Hindlimb muscle (tissue), 1 donor: ENCODE results near the gene ADAMTS16. TPM values are rescaled to one million over a fixed set of nuclear protein-coding genes. Genes with fewer than 3 reads are reported as not detected.

Experiments used
- DNase-seq: peaks from one replicate; pipeline ENCODE4 v3.0.0-alpha.2; 2013
- polyA plus RNA-seq: library from polyadenylated mRNA; unstranded; fragments of 120-200 nt; gene quantifications from one replicate; pipeline ENCODE4 v1.2.1, GENCODE V29; 2013; ENCODE audit not compliant: insufficient read length

The ADAMTS16 gene
- polyA plus RNA-seq, 1 donor, result 7.4 TPM

GRCh38 chr5:5183189-5183699, 43.1 kb downstream of the ADAMTS16 start:
- no peak for DNase-seq

GRCh38 chr5:5183933-5184332, 43.8 kb downstream of the ADAMTS16 start:
- DNase-seq, result no peak

GRCh38 chr5:5188376-5189050, 48.4 kb downstream of the ADAMTS16 start:
- no peak for DNase-seq

- no peak for DNase-seq
Measured at GRCh38 chr5:5189051-5189430, 48.9 kb downstream of the ADAMTS16 start.

GRCh38 chr5:5191906-5192305, 51.8 kb downstream of the ADAMTS16 start:
- no peak for DNase-seq

GRCh38 chr5:5192681-5193080, 52.6 kb downstream of the ADAMTS16 start:
- no peak for DNase-seq

GRCh38 chr5:5195128-5195918, 55.2 kb downstream of the ADAMTS16 start:
- no peak for DNase-seq

- DNase-seq, result no peak
Measured at GRCh38 chr5:5198135-5198534, 58.0 kb downstream of the ADAMTS16 start.

GRCh38 chr5:5198815-5199214, 58.7 kb downstream of the ADAMTS16 start:
- no peak for DNase-seq

- DNase-seq, result no peak
Measured at GRCh38 chr5:5199495-5199894, 59.4 kb downstream of the ADAMTS16 start.

- no peak for DNase-seq
Measured at GRCh38 chr5:5200133-5200532, 60.0 kb downstream of the ADAMTS16 start.

GRCh38 chr5:5202321-5202720, 62.2 kb downstream of the ADAMTS16 start:
- no peak for DNase-seq

GRCh38 chr5:5203451-5203850, 63.3 kb downstream of the ADAMTS16 start:
- no peak for DNase-seq

- no peak for DNase-seq
Measured at GRCh38 chr5:5207828-5208227, 67.7 kb downstream of the ADAMTS16 start.

GRCh38 chr5:5209089-5209488, 69.0 kb downstream of the ADAMTS16 start:
- DNase-seq, result peak; percentile 23

GRCh38 chr5:5209510-5210286, 69.6 kb downstream of the ADAMTS16 start:
- no peak for DNase-seq

GRCh38 chr5:5217371-5217770, 77.2 kb downstream of the ADAMTS16 start:
- DNase-seq, result no peak

- no peak for DNase-seq
Measured at GRCh38 chr5:5218396-5218795, 78.3 kb downstream of the ADAMTS16 start.

GRCh38 chr5:5219541-5219940, 79.4 kb downstream of the ADAMTS16 start:
- no peak for DNase-seq

- no peak for DNase-seq
Measured at GRCh38 chr5:5220901-5221631, 80.9 kb downstream of the ADAMTS16 start.

- DNase-seq, result no peak
Measured at GRCh38 chr5:5221724-5222123, 81.6 kb downstream of the ADAMTS16 start.

- DNase-seq, result no peak
Measured at GRCh38 chr5:5231576-5231975, 91.4 kb downstream of the ADAMTS16 start.
